ENCODE measurements around the gene OR51B5.
"Not testable (repeated sequence)": the region's sequence is repeated elsewhere in the genome, so short reads cannot be mapped to it uniquely, and the experiment has no call there.

OR51B5 gene

DNA sequence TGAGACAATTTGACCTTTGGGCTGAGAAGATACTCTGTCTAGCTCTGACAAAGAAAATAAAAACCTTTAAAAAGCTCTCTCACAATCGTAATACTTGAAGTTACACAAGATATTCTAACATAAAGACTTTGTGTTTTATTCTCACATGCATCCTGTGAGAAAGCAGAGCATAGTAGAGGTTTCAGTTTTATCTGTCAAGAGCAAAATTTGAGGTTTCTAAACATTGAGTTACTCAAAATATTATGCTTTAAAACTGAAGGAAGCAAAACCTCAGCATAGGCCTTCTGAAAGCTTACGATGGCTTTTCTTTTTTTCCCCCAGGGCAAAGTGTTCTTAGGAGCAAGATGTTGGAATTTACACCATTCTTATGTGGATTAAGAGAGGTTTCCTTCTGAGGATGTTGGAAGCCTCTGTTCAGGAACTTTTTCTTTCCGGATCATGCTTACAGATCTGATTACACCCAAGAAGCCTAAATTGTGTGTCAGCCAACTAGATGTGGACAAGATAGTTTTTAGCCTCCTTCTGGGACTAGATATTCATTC is 25.2 kb upstream of the OR51B5 start:
- DNase-seq (ENCODE audit: low read depth): no peak
- H3K4me3 ChIP-seq (ENCODE audit: low read length): no peak overlapping the region
- TF ChIP-seq, protein P1, sequence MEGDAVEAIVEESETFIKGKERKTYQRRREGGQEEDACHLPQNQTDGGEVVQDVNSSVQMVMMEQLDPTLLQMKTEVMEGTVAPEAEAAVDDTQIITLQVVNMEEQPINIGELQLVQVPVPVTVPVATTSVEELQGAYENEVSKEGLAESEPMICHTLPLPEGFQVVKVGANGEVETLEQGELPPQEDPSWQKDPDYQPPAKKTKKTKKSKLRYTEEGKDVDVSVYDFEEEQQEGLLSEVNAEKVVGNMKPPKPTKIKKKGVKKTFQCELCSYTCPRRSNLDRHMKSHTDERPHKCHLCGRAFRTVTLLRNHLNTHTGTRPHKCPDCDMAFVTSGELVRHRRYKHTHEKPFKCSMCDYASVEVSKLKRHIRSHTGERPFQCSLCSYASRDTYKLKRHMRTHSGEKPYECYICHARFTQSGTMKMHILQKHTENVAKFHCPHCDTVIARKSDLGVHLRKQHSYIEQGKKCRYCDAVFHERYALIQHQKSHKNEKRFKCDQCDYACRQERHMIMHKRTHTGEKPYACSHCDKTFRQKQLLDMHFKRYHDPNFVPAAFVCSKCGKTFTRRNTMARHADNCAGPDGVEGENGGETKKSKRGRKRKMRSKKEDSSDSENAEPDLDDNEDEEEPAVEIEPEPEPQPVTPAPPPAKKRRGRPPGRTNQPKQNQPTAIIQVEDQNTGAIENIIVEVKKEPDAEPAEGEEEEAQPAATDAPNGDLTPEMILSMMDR (IDR thresholded peaks at IDR 0.05; ENCODE audit: insufficient read depth, low read depth, low read length, missing control alignments): no peak

DNA sequence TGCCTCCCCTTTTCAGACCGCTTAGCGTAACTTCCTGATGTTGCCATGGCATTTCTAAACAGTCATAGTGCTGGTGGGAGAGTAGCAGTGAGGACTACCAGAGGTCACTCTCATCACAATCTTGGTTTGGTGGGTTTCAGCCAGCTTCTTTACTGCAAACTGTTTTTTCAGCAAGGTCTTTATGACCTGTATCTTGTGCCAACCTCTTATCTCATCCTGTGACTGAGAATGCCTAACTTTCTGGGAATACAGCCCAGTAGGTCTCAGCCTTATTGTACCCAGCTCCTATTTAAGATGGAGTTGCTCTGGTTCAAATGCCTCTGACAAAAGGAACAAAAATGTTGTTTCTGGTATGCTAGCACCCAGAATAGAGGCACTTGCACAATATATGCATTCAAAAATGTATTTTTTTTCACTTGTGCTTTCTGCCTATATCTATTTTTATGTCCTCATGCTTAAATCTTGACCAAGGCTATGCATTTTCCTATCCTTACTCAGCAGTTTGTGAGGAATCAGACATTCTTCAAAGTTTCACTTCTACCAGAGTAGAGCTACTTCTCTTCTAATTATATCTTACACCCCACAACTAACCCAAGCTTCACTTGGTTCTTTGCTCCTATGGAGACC is 24.2 kb upstream of the OR51B5 start:
- TF ChIP-seq, protein P1 (IDR thresholded peaks at IDR 0.05; ENCODE audit: insufficient read depth, low read depth, low read length, missing control alignments): no peak
- DNase-seq (ENCODE audit: low read depth): no peak
- H3K4me3 ChIP-seq (ENCODE audit: low read length): no peak overlapping the region

DNA sequence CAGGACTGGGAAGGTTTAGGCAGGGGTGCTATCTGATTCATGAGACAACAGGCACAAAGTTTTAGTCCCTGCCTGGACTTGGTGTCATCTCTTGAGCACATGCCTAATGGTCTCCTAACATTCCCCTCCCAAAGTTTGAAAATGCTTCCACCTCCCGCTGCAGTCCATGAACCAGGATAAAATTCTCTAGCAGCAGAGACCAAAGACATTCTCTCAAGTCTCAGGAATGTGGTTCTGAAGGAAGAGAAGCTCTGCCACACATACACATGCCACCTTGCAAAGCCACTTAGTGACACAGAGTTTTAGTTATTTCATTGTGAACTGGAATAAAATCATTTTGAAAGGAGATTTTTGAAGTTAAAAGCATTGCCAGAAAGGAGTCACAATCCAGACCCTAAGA is 23.5 kb upstream of the OR51B5 start:
- TF ChIP-seq, protein P1 (IDR thresholded peaks at IDR 0.05; ENCODE audit: insufficient read depth, low read depth, low read length, missing control alignments): no peak
- no peak for DNase-seq (ENCODE audit: low read depth)
- H3K4me3 ChIP-seq (ENCODE audit: low read length): no peak overlapping the region

DNA sequence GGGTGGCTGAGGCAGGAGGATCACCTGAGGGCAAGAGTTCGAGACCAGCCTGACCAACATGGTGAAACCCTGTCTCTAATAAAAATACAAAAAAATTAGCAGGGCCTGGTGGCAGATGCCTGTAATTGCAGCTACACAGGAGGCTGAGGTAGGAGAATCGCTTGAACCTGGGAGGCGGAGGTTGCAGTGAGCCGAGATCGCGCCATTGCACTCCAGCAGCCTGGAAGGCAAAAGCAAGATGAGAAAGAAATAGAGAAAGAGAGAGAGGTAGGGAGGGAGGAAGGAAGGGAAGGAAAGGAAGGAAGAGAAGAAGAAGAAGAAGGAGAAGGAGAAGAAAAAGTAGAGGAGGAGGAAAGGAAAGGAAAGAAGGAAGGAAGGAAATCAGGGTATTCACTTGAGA is 23.0 kb upstream of the OR51B5 start:
- not testable (repeated sequence) for H3K4me3 ChIP-seq (ENCODE audit: low read length); DNase-seq (ENCODE audit: low read depth)

DNA sequence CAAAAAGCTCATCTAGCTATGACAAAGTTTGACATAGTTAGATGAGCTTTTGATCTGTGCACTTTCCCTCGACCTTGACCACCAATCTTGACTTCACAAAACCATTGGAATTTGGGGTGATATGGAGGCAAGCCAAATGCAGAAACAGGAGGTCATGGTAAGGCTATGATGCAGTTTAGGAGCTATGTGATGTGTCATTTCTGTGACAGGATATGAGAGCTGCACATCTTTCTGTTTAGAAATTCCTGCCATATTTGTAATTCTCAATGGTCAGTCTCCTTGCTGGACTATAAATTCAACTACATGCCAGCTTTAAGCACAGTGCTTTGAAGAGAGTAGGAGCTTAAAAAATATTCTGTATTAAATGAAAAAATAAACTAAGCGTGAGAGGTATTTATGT is 20.9 kb upstream of the OR51B5 start:
- no peak overlapping the region for H3K4me3 ChIP-seq (ENCODE audit: low read length)
- TF ChIP-seq, protein P1 (IDR thresholded peaks at IDR 0.05; ENCODE audit: insufficient read depth, low read depth, low read length, missing control alignments): no peak
- no peak for DNase-seq (ENCODE audit: low read depth)

DNA sequence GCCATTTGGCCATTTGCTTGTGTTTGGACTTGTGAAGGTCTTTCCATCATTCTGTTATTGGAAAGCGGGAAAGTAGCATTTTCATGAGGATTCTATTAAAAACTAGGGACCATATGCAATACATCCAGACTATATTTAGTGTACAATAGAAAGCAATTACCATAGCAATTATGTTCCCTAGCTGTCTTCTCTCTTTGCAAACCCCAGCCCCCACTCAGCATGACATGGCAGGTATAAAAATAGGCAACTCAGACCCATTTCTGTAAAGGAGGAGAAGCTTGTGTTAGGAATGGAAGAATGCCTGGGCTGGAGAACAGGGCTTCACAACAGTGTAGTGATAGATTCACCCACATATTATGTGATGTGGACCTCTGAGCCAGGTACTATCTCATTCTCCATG is 20.4 kb upstream of the OR51B5 start:
- TF ChIP-seq, protein P1 (IDR thresholded peaks at IDR 0.05; ENCODE audit: insufficient read depth, low read depth, low read length, missing control alignments): no peak
- no peak overlapping the region for H3K4me3 ChIP-seq (ENCODE audit: low read length)
- no peak for DNase-seq (ENCODE audit: low read depth)

DNA sequence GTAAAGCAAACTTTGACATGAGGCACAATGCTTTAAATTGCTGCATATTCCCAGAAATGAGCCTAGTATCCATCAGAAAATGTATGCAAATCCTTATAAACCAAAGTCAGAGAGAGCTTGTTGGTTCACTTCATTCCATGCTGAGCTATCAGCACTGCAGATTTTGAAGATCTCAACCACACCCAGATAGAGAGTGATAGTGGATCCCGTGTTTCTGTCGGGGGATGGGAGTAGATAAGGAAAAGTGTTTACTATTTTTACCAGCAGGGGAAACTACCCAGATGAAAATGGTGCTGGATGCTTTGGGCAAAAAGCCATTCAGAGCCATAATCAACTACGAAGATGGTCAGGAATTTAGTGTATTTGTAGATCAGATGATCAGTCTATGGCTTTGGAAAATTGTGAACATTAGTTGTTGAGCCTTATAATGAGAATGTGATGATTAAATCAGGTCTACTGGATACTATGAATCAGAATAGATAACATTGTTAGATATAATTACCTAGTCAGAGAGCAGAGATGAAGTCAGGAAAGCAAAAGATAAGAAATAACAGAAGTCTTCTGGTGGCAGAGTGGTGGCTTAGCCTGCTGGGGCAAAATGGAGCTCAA is 18.8 kb upstream of the OR51B5 start:
- H3K4me3 ChIP-seq (ENCODE audit: low read length): no peak overlapping the region
- TF ChIP-seq, protein P1 (IDR thresholded peaks at IDR 0.05; ENCODE audit: insufficient read depth, low read depth, low read length, missing control alignments): no peak
- no peak for DNase-seq (ENCODE audit: low read depth)

DNA sequence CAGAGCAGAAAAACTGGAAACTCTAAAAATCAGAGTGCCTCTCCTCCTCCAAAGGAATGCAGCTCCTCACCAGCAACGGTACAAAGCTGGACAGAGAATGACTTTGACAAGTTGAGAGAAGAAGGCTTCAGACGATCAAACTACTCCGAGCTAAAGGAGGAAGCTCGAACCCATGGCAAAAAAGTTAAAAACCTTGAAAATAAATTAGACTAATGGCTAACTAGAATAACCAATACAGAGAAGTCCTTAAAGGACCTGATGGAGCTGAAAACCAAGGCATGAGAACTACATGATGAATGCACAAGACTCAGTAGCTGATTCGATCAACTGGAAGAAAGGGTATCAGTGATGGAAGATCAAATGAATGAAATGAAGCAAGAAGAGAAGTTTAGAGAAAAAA is 12.7 kb upstream of the OR51B5 start:
- DNase-seq (ENCODE audit: low read depth); H3K4me3 ChIP-seq (ENCODE audit: low read length): not testable (repeated sequence)
